HepG2 (cell line): ENCODE measurements around the gene CCDC38. TPM values are rescaled to one million over a fixed set of nuclear protein-coding genes. Genes with fewer than 3 reads are reported as not detected.

Experiments
- ATAC-seq: fragments of 200-7000 bp; cut with Tn5 transposase; 3 replicates; pipeline ENCODE4 v1.9.1; 2020; ENCODE audit warnings: mild to moderate bottlenecking, moderate library complexity
- BruUV-seq: library from RNA; stranded (reverse); fragments of 400-500 nt; replicated peaks from 2 replicates; lab custom pipeline; 2021; lab: Mats Ljungman, UMichigan
- CTCF ChIA-PET: fragments of 300-600 bp; formaldehyde crosslinking; extraction: SDS; loops from one replicate; lab custom pipeline; 2021; ENCODE audit warnings: low total read pairs, inconsistent platforms, low intra/inter-chr PET ratio; lab: Yijun Ruan, JAX
- POLR2A ChIA-PET: fragments of 350-600 bp; sonication (Branson Sonifier 250); formaldehyde crosslinking; loops from one replicate; lab custom pipeline; 2020; ENCODE audit warnings: antibody characterized with exemption, inconsistent platforms; lab: Yijun Ruan, JAX
- DNase-seq: peaks from one replicate; pipeline ENCODE4 v3.0.0-alpha.2; 2015; ENCODE audit warnings: low spot score
- FAIRE-seq: peaks from 3 replicates; lab custom pipeline; 2011; peaks lifted over from hg19 to GRCh38; lab: Jason Lieb, UNC
- H2AFZ ChIP-seq: one replicate; pipeline ENCODE4 v1.6.1; 2011; ENCODE audit warnings: low read length, inconsistent platforms
- H3K27ac ChIP-seq: fragments of 300-600 bp; 3 replicates; pipeline ENCODE4 v1.8.0; 2011; ENCODE audit warnings: mixed run types, mild to moderate bottlenecking, mixed read lengths, low read length, inconsistent platforms; ENCODE audit not compliant: insufficient read depth; ENCODE audit errors: extremely low read length
- H3K27me3 ChIP-seq, 2 experiments: fragments of 200-600 bp in 1 of 2; 2 replicates in 1 of 2; 3 replicates in 1 of 2; pipeline versions ENCODE4 v1.6.0 to v1.8.0; 2011; ENCODE audit warnings: low read length in 2 of 2, mild to moderate bottlenecking in 2 of 2, moderate library complexity in 2 of 2, inconsistent platforms in 1 of 2; ENCODE audit not compliant: insufficient read depth in 2 of 2, control insufficient read depth in 1 of 2
- H3K36me3 ChIP-seq, 2 experiments: fragments of 200-600 bp in 1 of 2; replicated peaks in 1 of 2; 2 replicates in 1 of 2; 3 replicates in 1 of 2; pipeline versions ENCODE4 v1.5.1 to v1.8.0; 2011; ENCODE audit warnings: low read length in 2 of 2, inconsistent platforms in 1 of 2; ENCODE audit not compliant: insufficient read depth in 2 of 2, control insufficient read depth in 1 of 2
- H3K4me1 ChIP-seq: 2 replicates; pipeline ENCODE4 v1.5.1; 2012; ENCODE audit warnings: low read length, inconsistent platforms; ENCODE audit not compliant: insufficient read depth
- H3K4me2 ChIP-seq: 2 replicates; pipeline ENCODE4 v1.6.0; 2011; ENCODE audit warnings: low read depth, low read length, inconsistent platforms
- H3K4me3 ChIP-seq, 3 experiments: fragments of 200-600 bp in 1 of 3; sonication (generic), shearing (Covaris generic) in 1 of 3; replicated peaks in 1 of 3; 2 replicates each; pipeline ENCODE4 v1.5.1; 2011 to 2016; ENCODE audit warnings: low read length in 3 of 3, inconsistent platforms in 2 of 3, low read depth in 2 of 3, mild to moderate bottlenecking in 2 of 3, control low read depth in 1 of 3, mixed read lengths in 1 of 3; ENCODE audit not compliant: insufficient read depth in 1 of 3
- H3K79me2 ChIP-seq: one replicate; pipeline ENCODE4 v1.6.1; 2011; ENCODE audit warnings: low read length, inconsistent platforms; ENCODE audit not compliant: insufficient read depth
- H3K9ac ChIP-seq: 2 replicates; pipeline ENCODE4 v1.6.0; 2011; ENCODE audit warnings: mild to moderate bottlenecking, low read depth, low read length, inconsistent platforms; ENCODE audit not compliant: insufficient read depth
- H3K9me3 ChIP-seq: 2 replicates; pipeline ENCODE4 v1.5.1; 2012; ENCODE audit warnings: mild to moderate bottlenecking, low read length
- H4K20me1 ChIP-seq: 2 replicates; pipeline ENCODE4 v1.6.0; 2011; ENCODE audit warnings: inconsistent platforms, mild to moderate bottlenecking, low read length, moderate library complexity; ENCODE audit not compliant: insufficient read depth
- ATF1 ChIP-seq: IDR thresholded peaks from 2 replicates; pipeline ENCODE4 v1.6.1; 2016; ENCODE audit warnings: mild to moderate bottlenecking, control low read depth
- ATF2 ChIP-seq: sonication (generic); formaldehyde crosslinking; IDR thresholded peaks from 2 replicates; pipeline ENCODE4 v1.4.0; 2020; ENCODE audit warnings: missing genetic modification reagents
- BCL6 ChIP-seq: IDR thresholded peaks from 2 replicates; pipeline ENCODE4 v1.6.1; 2016; ENCODE audit warnings: missing genetic modification reagents, missing compliant biosample characterization
- GLMP ChIP-seq: sonication (generic); formaldehyde crosslinking; IDR thresholded peaks from 2 replicates; pipeline ENCODE4 v1.9.0; 2021; ENCODE audit warnings: missing genetic modification reagents, mild to moderate bottlenecking, borderline replicate concordance
- HOXA9 ChIP-seq: sonication (generic); formaldehyde crosslinking; IDR thresholded peaks from 2 replicates; pipeline ENCODE4 v1.8.1; 2022; ENCODE audit warnings: missing genetic modification reagents, mild to moderate bottlenecking, moderate library complexity, borderline replicate concordance
- IRF2 ChIP-seq: IDR thresholded peaks from 2 replicates; pipeline ENCODE4 v1.6.1; 2018; ENCODE audit warnings: missing genetic modification reagents, missing compliant biosample characterization
- KAT8 ChIP-seq: IDR thresholded peaks from 2 replicates; pipeline ENCODE4 v1.6.1; 2016; ENCODE audit warnings: missing genetic modification reagents, missing compliant biosample characterization
- KDM2A ChIP-seq: sonication (generic); formaldehyde crosslinking; IDR thresholded peaks from 2 replicates; pipeline ENCODE4 v1.4.0; 2020; ENCODE audit warnings: low read depth, missing genetic modification reagents, borderline replicate concordance
- ONECUT2 ChIP-seq: sonication (generic); formaldehyde crosslinking; IDR thresholded peaks from 2 replicates; pipeline ENCODE4 v1.4.0; 2020; ENCODE audit warnings: missing genetic modification reagents
- PCBP2 ChIP-seq: fragments of 200-400 bp; formaldehyde crosslinking; optimal IDR thresholded peaks from 2 replicates; pipeline ENCODE3; 2018; ENCODE audit warnings: low read length, low read depth; ENCODE audit not compliant: poor library complexity, severe bottlenecking
- POGZ ChIP-seq: sonication (generic); formaldehyde crosslinking; IDR thresholded peaks from 2 replicates; pipeline ENCODE4 v1.4.0; 2020; ENCODE audit warnings: mild to moderate bottlenecking, missing genetic modification reagents
- RBFOX2 ChIP-seq: fragments of 200-400 bp; formaldehyde crosslinking; IDR thresholded peaks from 2 replicates; pipeline ENCODE4 v1.6.1; 2017; ENCODE audit warnings: low read depth, mild to moderate bottlenecking, low read length
- TRIM22 ChIP-seq: fragments of 450-650 bp; IDR thresholded peaks from 2 replicates; pipeline ENCODE4 v1.6.1; 2017
- ZFP82 ChIP-seq: sonication (generic); formaldehyde crosslinking; IDR thresholded peaks from 2 replicates; pipeline ENCODE4 v1.5.1; 2020; ENCODE audit warnings: mild to moderate bottlenecking, missing genetic modification reagents, borderline replicate concordance
- ZNF136 ChIP-seq: sonication (generic); formaldehyde crosslinking; IDR thresholded peaks from 2 replicates; pipeline ENCODE4 v1.8.1; 2022; ENCODE audit warnings: low read depth, mild to moderate bottlenecking, moderate library complexity, missing genetic modification reagents
- WGBS: methylation state at CpG from one replicate; pipeline ENCODE4 v1.1.6; 2017; ENCODE audit warnings: low lambda C conversion rate; 5-methylcytosine and 5-hydroxymethylcytosine counted together
- in situ Hi-C: cut with HindIII; loops from 2 replicates; pipeline ENCODE4 v1.10.0; 2017; ENCODE audit warnings: low pct_unique_long_range_greater_than_20kb; ENCODE audit not compliant: extremely low pct_ligation_motif_present
- intact Hi-C: fragments of 100-400 bp; cut with micrococcal nuclease; formaldehyde crosslinking; loops from one replicate; pipeline ENCODE4 v1.10.0; 2022; ENCODE audit not compliant: unreplicated experiment
- polyA plus RNA-seq, 8 experiments: library from polyadenylated mRNA; depleted of rRNA in 3 of 8; stranded (reverse) in 7 of 8; unstranded in 1 of 8; fragments of >200 nt; fragmentation: Illumina TruSeq in 4 of 8; extraction: Trizol in 4 of 8; gene quantifications; 2 replicates each; pipeline versions ENCODE4 v1.2.1 to v1.2.3, GENCODE V29; 2011 to 2016; ENCODE audit warnings: low read depth in 4 of 8, missing spikeins in 1 of 8, mixed read lengths in 1 of 8; ENCODE audit not compliant: insufficient read depth in 1 of 8
- total RNA-seq, 5 experiments: library from RNA; depleted of rRNA; stranded (reverse); fragments of >200 nt; fragmentation: Illumina TruSeq; extraction: Trizol; gene quantifications; 2 replicates each; pipeline ENCODE4 v1.2.3, GENCODE V29; 2016; ENCODE audit warnings: low read depth in 1 of 5

CCDC38 gene
- total and polyA plus RNA-seq, 2 of the 13 experiments (the other 11 are each of a cell fraction or from before 2014, with no cell fraction given): 0.24 to 0.32 TPM

GRCh38 chr12:95918194-95918993, 24.0 kb downstream of the CCDC38 start:
- Histone ChIP-seq H3K4me2 (no peak overlapping the region), H3K36me3 (no peaks in the 10 kb centered on the region), H3K27me3 (no peaks in the 10 kb centered on the region), H3K27ac (no peak overlapping the region), H3K9me3 (no peaks in the 10 kb centered on the region), H3K79me2 (no peaks in the 10 kb centered on the region), H3K4me3 (no peak overlapping the region), H2AFZ (no peak overlapping the region), H3K4me1 (peaks cover 8% of the 10 kb centered on the region), H3K9ac (no peak overlapping the region), H4K20me1 (no peaks in the 10 kb centered on the region)
- in situ Hi-C loops: loop anchor here (5.0 kb wide), 1 partner anchor 79 kb away; the partner anchor contains the start of gene HAL
- ATAC-seq (peak; percentile 98), FAIRE-seq (peak; percentile 92), DNase-seq (peak; percentile 71)
- no TSS peak for BruUV-seq
- intact Hi-C loops: loop anchor here (1.0 kb wide), 2 partner anchors 41 to 80 kb away; no protein-coding TSS in a partner anchor
- CTCF ChIA-PET: interaction anchor here (0.7 to 2.8 kb wide), 4 partner anchors 40 to 80 kb away, joined by 3 to 35 read pairs (median 6); partner anchors contain the start of gene HAL
- POLR2A ChIA-PET: interaction anchor here (1.1 to 2.5 kb wide), 5 partner anchors 25 to 80 kb away, joined by 3 to 12 read pairs (median 9); partner anchors contain the start of genes AMDHD1, CCDC38 and HAL
- WGBS: 24% methylated on average over 7 of the region's 7 CpGs
- TF ChIP-seq GLMP: no peak
- TF ChIP-seq KAT8 (CRISPR knock-in tag): peak; percentile 49; the same call in 1 of the 2 replicates
- TF ChIP-seq ONECUT2: no peak
- 0 out of 2 replicates have a peak, but pooled peaks have one; percentile 55 for TF ChIP-seq BCL6 (CRISPR knock-in tag)
- TF ChIP-seq PCBP2: no peak
- peak; percentile 55; the same call in 1 of the 2 replicates for TF ChIP-seq IRF2
- no peak for TF ChIP-seq TRIM22
- no peak for TF ChIP-seq ZFP82 (CRISPR knock-in tag)
- TF ChIP-seq ATF1 (CRISPR knock-in tag): no peak
- TF ChIP-seq KDM2A: no peak
- peak; percentile 25; the same call in 1 of the 2 replicates for TF ChIP-seq POGZ (CRISPR knock-in tag)
- no peak for TF ChIP-seq RBFOX2
- no peak for TF ChIP-seq HOXA9
- TF ChIP-seq ATF2 (CRISPR knock-in tag): peak; percentile 24; the same call in 1 of the 2 replicates
- no peak for TF ChIP-seq ZNF136 (CRISPR knock-in tag)
